Lower leg skin (tissue), 3 donors: ENCODE results near the gene P2RY4.

Experiments used
- CTCF ChIP-seq, 3 donors: fragments of 450-650 bp; IDR thresholded peaks; one replicate each; pipeline ENCODE4 v1.5.1; 2016; ENCODE audit warnings: antibody characterized with exemption in 3 of 3, mild to moderate bottlenecking in 3 of 3, moderate library complexity in 2 of 3
- POLR2A ChIP-seq, 2 donors: fragments of 450-650 bp; IDR thresholded peaks; one replicate each; pipeline ENCODE4 v1.6.1; 2016 to 2017; ENCODE audit warnings: antibody characterized with exemption in 2 of 2, mild to moderate bottlenecking in 1 of 2, moderate library complexity in 1 of 2

GRCh38 chrX:70292788-70293187 is 32.8 kb upstream of the P2RY4 start:
- TF ChIP-seq CTCF (IDR thresholded peaks at IDR 0.05) (no peak), POLR2A (IDR thresholded peaks at IDR 0.05) (no peak)
